ENCODE results near the gene PPM1N. TPM values are rescaled to one million over a fixed set of nuclear protein-coding genes. Genes with fewer than 3 reads are reported as not detected.
A peak's percentile ranks its signal among the peaks of the same experiment; 100 is the strongest.

PPM1N gene
- total RNA-seq, 4 donors from 2014 or later: 1.5 to 1.7 TPM; not detected in 2

GRCh38 chr19:45463241-45463640 lies 35.0 kb upstream of the PPM1N start:
- H3K36me3 ChIP-seq: no peaks in the 10 kb centered on the region
- TF ChIP-seq POLR2A (IDR thresholded peaks at IDR 0.05): no peak
- TF ChIP-seq, protein P1, sequence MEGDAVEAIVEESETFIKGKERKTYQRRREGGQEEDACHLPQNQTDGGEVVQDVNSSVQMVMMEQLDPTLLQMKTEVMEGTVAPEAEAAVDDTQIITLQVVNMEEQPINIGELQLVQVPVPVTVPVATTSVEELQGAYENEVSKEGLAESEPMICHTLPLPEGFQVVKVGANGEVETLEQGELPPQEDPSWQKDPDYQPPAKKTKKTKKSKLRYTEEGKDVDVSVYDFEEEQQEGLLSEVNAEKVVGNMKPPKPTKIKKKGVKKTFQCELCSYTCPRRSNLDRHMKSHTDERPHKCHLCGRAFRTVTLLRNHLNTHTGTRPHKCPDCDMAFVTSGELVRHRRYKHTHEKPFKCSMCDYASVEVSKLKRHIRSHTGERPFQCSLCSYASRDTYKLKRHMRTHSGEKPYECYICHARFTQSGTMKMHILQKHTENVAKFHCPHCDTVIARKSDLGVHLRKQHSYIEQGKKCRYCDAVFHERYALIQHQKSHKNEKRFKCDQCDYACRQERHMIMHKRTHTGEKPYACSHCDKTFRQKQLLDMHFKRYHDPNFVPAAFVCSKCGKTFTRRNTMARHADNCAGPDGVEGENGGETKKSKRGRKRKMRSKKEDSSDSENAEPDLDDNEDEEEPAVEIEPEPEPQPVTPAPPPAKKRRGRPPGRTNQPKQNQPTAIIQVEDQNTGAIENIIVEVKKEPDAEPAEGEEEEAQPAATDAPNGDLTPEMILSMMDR (IDR thresholded peaks at IDR 0.05): no peak
- peaks cover 0 to 8% (median 4%) of the 10 kb centered on the region in 4 donors for H3K4me1 ChIP-seq
- H3K27me3 ChIP-seq: no peaks in the 10 kb centered on the region
- DNase-seq: no peak
- no peak overlapping the region for H3K4me3 ChIP-seq
- H3K9me3 ChIP-seq: no peaks in the 10 kb centered on the region
- no peak overlapping the region for H3K27ac ChIP-seq

- no peaks in the 10 kb centered on the region for H3K9me3 ChIP-seq
- H3K4me1 ChIP-seq: peaks cover 0 to 14% (median 6%) of the 10 kb centered on the region in 4 donors
- no peaks in the 10 kb centered on the region for H3K36me3 ChIP-seq
Observed at GRCh38 chr19:45464274-45464673, 34.0 kb upstream of the PPM1N start.

GRCh38 chr19:45464852-45465441 lies 33.3 kb upstream of the PPM1N start:
- Histone ChIP-seq H3K27ac (no peak overlapping the region), H3K4me1 (peaks cover 0 to 15% (median 7%) of the 10 kb centered on the region in 4 donors), H3K36me3 (no peaks in the 10 kb centered on the region), H3K27me3 (no peaks in the 10 kb centered on the region), H3K9me3 (no peaks in the 10 kb centered on the region), H3K4me3 (no peak overlapping the region)
- DNase-seq: no peak
- no peak for TF ChIP-seq POLR2A (IDR thresholded peaks at IDR 0.05)
- TF ChIP-seq, protein P1 (IDR thresholded peaks at IDR 0.05): no peak

More at GRCh38 chr19:45464274-45464673, 34.0 kb upstream of the PPM1N start:
- no peak for TF ChIP-seq POLR2A (IDR thresholded peaks at IDR 0.05)
- TF ChIP-seq, protein P1 (IDR thresholded peaks at IDR 0.05): no peak
- H3K27me3 ChIP-seq: no peaks in the 10 kb centered on the region
- no peak overlapping the region for H3K27ac ChIP-seq
- no peak overlapping the region for H3K4me3 ChIP-seq
- DNase-seq: no peak

- Histone ChIP-seq H3K27ac (peak overlapping the region; percentile 86 to 96 (median 94)), H3K4me3 (peak overlapping the region; percentile 36 to 78 (median 64)), H3K9me3 (no peaks in the 10 kb centered on the region), H3K4me1 (peaks cover 0 to 22% (median 12%) of the 10 kb centered on the region in 4 donors), H3K36me3 (no peaks in the 10 kb centered on the region), H3K27me3 (no peaks in the 10 kb centered on the region)
- TF ChIP-seq, protein P1 (IDR thresholded peaks at IDR 0.05): no peak
- no peak for TF ChIP-seq POLR2A (IDR thresholded peaks at IDR 0.05)
- DNase-seq: no peak
Observed at GRCh38 chr19:45467115-45467455, 31.2 kb upstream of the PPM1N start.

GRCh38 chr19:45467456-45468158 lies 30.6 kb upstream of the PPM1N start, which contains the start of gene FOSB:
Gene FOSB (plus strand): TSS chr19:45467996. CDS start chr19:45468587, 591 bp downstream.
- no peaks in the 10 kb centered on the region for H3K9me3 ChIP-seq
- TF ChIP-seq POLR2A (IDR thresholded peaks at IDR 0.05): peak; percentile 83 to 94
- TF ChIP-seq, protein P1 (IDR thresholded peaks at IDR 0.05): no peak
- peak; percentile 93 to 98 (median 97) for DNase-seq

More at GRCh38 chr19:45467456-45468158, 30.6 kb upstream of the PPM1N start, which contains the start of gene FOSB:
- peak within 1 kb of the TSS; percentile 86 to 96 (median 94) for H3K27ac ChIP-seq
- H3K36me3 ChIP-seq: no peaks in the 10 kb centered on the region
- peak within 1 kb of the TSS; percentile 36 to 78 (median 64) for H3K4me3 ChIP-seq
- no peaks in the 10 kb centered on the region for H3K27me3 ChIP-seq
- H3K4me1 ChIP-seq: peaks cover 0 to 22% (median 12%) of the 10 kb centered on the region in 4 donors

Measured in Peyer's patch (tissue), 4 donors.